Cardiac muscle cell (in vitro differentiated cells and primary cell): ENCODE measurements around the gene UNC5A. TPM values are rescaled to one million over a fixed set of nuclear protein-coding genes. Genes with fewer than 3 reads are reported as not detected.

Experiments used
- DNase-seq, 2 donors: peaks; one replicate each; pipeline versions ENCODE4 v3.0.0 to v3.0.0-alpha.2; 2010 to 2017; ENCODE audit warnings: low read depth in 1 of 2, low spot score in 1 of 2
- H3K27ac ChIP-seq: fragments of 200-600 bp; sonication (generic); 2 replicates; pipeline ENCODE4 v1.5.1; 2016
- H3K27me3 ChIP-seq: fragments of 200-600 bp; sonication (generic); 2 replicates; pipeline ENCODE4 v1.6.0; 2016; ENCODE audit warnings: control low read depth
- H3K36me3 ChIP-seq: fragments of 200-600 bp; sonication (generic); 2 replicates; pipeline ENCODE4 v1.5.1; 2016; ENCODE audit warnings: control low read depth
- H3K4me1 ChIP-seq: fragments of 200-600 bp; sonication (generic); 2 replicates; pipeline ENCODE4 v1.8.1; 2017; ENCODE audit warnings: low read depth, mild to moderate bottlenecking, mixed run types
- H3K4me3 ChIP-seq: fragments of 200-600 bp; sonication (generic); 2 replicates; pipeline ENCODE4 v1.5.1; 2016; ENCODE audit warnings: mild to moderate bottlenecking
- H3K9me3 ChIP-seq: fragments of 200-600 bp; sonication (generic); 2 replicates; pipeline ENCODE4 v1.5.1; 2017; ENCODE audit warnings: low read depth, mild to moderate bottlenecking, control low read depth
- polyA plus RNA-seq: library from polyadenylated mRNA; unstranded; fragments of >200 nt; fragmentation: Nextera tagmentation; extraction: Ambion mirVana; gene quantifications from 2 replicates; pipeline ENCODE4 v1.2.1, GENCODE V29; 2016
- total RNA-seq: library from RNA; depleted of rRNA; stranded (reverse); fragments of >200 nt; gene quantifications from 2 replicates; pipeline ENCODE4 v1.2.3, GENCODE V29; 2016
- TF ChIP-seq, protein P1 (sequence below): IDR thresholded peaks from 2 replicates; pipeline ENCODE4 v1.5.1; 2012; ENCODE audit warnings: low read depth, mild to moderate bottlenecking, low read length

Gene UNC5A
- total and polyA plus RNA-seq, 2 experiments from 2014 or later: 0.26 to 0.86 TPM

DNA sequence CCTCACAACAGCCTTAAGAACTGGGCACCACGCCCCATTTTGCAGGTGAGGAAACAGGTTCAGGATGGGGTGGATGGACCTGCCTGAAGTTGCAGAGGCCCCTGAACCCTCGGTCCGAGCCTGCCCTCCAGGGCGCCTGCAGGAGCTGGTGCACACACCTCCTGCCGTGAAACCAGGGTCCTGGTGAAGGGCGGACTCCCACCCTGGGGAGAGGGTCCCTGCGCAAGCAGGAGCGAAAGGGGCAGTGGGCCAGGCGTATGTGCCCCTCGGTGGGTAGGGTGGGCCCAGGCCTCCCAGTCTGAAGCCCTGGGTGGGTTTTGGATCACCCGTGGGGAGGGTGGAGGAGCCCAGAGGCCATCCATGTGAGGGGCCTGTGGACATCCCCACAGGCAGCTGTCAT, 50.9 kb downstream of the UNC5A start:
- Histone ChIP-seq H3K4me1 (peaks cover 6% of the 10 kb centered on the region), H3K4me3 (no peak overlapping the region), H3K27ac (no peak overlapping the region), H3K36me3 (no peaks in the 10 kb centered on the region), H3K9me3 (no peaks in the 10 kb centered on the region), H3K27me3 (peaks cover 4% of the 10 kb centered on the region)
- no peak for DNase-seq
- TF ChIP-seq, protein P1, sequence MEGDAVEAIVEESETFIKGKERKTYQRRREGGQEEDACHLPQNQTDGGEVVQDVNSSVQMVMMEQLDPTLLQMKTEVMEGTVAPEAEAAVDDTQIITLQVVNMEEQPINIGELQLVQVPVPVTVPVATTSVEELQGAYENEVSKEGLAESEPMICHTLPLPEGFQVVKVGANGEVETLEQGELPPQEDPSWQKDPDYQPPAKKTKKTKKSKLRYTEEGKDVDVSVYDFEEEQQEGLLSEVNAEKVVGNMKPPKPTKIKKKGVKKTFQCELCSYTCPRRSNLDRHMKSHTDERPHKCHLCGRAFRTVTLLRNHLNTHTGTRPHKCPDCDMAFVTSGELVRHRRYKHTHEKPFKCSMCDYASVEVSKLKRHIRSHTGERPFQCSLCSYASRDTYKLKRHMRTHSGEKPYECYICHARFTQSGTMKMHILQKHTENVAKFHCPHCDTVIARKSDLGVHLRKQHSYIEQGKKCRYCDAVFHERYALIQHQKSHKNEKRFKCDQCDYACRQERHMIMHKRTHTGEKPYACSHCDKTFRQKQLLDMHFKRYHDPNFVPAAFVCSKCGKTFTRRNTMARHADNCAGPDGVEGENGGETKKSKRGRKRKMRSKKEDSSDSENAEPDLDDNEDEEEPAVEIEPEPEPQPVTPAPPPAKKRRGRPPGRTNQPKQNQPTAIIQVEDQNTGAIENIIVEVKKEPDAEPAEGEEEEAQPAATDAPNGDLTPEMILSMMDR: no peak

DNA sequence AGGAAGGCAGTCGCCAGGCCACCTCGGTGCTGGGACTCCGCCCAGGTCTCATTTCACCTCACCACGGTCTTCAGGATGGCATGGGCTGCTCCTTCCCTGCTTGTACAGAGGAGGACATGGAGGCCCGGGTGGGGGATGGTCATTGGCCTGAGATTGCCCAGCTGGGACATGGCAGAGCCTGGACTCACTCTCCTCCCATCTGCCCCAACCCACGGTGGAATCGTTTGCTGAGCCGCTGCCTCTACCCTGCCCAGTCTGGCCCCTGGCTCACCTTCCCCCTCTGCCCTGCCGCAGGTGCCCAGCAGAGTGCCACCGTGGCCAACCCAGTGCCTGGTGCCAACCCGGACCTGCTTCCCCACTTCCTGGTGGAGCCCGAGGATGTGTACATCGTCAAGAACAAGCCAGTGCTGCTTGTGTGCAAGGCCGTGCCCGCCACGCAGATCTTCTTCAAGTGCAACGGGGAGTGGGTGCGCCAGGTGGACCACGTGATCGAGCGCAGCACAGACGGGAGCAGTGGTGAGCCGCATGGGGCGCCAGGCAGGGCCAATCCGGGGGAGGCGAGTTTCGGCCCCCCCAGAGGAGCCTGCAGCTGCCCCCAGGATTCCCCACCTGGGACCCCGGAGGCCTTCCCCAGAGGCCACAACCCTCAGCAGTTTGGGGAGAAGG, 52.1 kb downstream of the UNC5A start:
- Histone ChIP-seq H3K4me3 (no peak overlapping the region), H3K27me3 (peaks cover 4% of the 10 kb centered on the region), H3K36me3 (no peaks in the 10 kb centered on the region), H3K9me3 (no peaks in the 10 kb centered on the region), H3K4me1 (peaks cover 16% of the 10 kb centered on the region), H3K27ac (no peak overlapping the region)
- TF ChIP-seq, protein P1: no peak
- DNase-seq: no peak

DNA sequence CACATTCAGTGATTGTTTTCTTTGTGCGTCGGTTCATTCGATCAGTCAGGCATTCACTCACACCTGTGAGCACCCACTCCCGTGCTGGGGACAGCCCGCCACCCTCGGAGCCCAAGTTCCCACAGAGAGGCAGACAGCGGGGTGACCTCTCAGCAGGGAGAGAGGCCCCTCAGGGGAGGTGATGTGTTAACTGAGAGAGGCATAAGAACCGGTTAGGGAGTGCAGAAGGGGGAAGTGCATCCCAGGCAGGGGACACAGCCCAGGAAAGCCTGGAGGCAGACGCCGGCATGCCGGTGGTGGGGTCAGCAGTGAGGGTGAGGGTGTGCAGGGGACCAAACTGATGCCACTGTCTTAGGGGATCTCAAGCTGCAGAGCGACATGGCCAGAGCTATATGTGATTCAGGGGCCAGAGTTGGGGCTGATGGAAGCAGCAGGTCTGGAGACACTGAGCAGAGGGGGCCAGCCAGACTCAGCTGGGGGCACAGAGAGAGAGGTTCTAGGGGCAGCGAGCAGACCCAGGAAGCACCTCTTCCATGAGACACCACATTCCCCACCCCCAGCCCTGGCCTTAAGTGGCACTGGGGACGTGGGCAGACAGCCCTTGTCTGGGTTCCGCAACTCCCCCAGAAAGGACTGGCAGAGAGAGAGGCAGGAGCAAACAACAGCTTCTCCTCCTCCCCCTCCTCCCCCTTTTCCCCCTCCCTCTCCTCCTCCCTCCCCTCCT, 52.8 kb downstream of the UNC5A start:
- Histone ChIP-seq H3K4me3 (no peak overlapping the region), H3K9me3 (no peaks in the 10 kb centered on the region), H3K4me1 (peaks cover 17% of the 10 kb centered on the region), H3K27me3 (peaks cover 4% of the 10 kb centered on the region), H3K27ac (no peak overlapping the region), H3K36me3 (no peaks in the 10 kb centered on the region)
- TF ChIP-seq, protein P1: no peak
- peak in 1 of 2 donors; percentile 12 for DNase-seq

DNA sequence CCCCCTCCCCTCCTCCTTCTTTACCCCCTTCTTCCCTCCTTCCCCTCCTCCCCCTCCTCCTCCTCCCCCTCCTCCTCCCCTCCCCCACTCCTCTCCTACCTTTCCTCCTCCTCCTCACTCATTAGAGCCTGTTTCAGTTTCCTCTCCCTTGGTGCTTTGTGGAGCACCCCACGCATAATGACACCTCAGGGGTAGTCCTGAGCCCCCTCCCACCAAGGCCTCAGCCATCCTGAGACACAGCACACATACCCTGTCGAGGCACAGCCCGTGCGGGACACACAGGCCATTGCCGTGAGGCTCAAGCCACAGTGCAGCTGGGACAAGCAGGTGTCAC, 53.4 kb downstream of the UNC5A start:
- Histone ChIP-seq H3K27me3 (peaks cover 4% of the 10 kb centered on the region), H3K36me3 (no peaks in the 10 kb centered on the region), H3K4me1 (peaks cover 17% of the 10 kb centered on the region), H3K4me3 (no peak overlapping the region), H3K9me3 (no peaks in the 10 kb centered on the region), H3K27ac (no peak overlapping the region)
- TF ChIP-seq, protein P1: no peak
- DNase-seq: no peak

DNA sequence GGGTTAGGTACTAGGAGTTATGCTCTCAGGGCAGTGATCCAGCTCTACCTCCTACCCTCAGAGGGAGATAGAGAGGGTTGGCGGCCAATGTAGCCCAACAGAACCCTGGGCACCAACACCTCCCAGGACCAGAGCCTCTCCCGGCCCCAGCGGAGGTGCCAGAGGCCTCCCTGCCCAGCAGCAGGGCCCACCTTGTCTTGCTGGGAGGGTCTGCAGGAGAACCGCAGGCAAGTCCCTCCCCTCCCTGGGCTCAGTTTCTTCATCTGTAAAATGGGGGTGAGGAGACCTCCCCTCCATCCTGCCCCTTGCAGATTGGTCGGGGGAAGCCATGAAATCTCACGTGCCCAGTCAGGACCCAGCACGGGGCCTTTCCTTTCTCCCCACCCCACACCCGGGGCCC, 54.4 kb downstream of the UNC5A start:
- DNase-seq: no peak
- TF ChIP-seq, protein P1: no peak
- Histone ChIP-seq H3K4me1 (peaks cover 17% of the 10 kb centered on the region), H3K36me3 (no peaks in the 10 kb centered on the region), H3K9me3 (no peaks in the 10 kb centered on the region), H3K27me3 (peaks cover 4% of the 10 kb centered on the region), H3K27ac (no peak overlapping the region), H3K4me3 (no peak overlapping the region)
